ENCODE results near the gene OTUD1.

The OTUD1 gene

GRCh38 chr10:23419655-23420329 is 19.1 kb upstream of the OTUD1 start:
- no peaks in the 10 kb centered on the region for H3K27me3 ChIP-seq (replicated peaks; ENCODE audit: control insufficient read depth, insufficient read depth, low read length, poor library complexity, severe bottlenecking)

DNA sequence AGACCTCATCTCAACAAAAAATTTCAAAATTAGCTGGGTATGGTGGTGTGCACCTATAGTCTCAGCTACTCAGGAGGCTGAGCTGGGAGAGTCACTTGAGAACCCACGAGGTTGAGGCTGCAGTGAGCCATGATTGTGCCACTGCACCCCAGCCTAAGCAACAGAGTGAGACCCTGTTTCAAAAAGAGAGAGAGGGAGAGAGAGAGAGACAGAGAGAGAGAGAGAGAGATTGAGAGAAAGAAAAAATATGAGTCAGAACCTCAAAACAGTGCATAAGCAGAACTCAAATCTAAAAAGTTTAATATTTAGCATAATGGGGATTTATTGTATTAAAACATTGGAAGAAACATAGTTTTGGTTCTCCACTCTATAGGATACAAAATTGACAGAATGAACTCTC is 17.5 kb upstream of the OTUD1 start:
- H3K27ac ChIP-seq (ENCODE audit: insufficient read depth, low read length, poor library complexity, severe bottlenecking), result no peak overlapping the region
- no peaks in the 10 kb centered on the region for H3K27me3 ChIP-seq (replicated peaks; ENCODE audit: control insufficient read depth, insufficient read depth, low read length, poor library complexity, severe bottlenecking)
- no peaks in the 10 kb centered on the region for H3K4me1 ChIP-seq (ENCODE audit: control insufficient read depth, insufficient read depth, low read length, poor library complexity, severe bottlenecking)
- H3K9me3 ChIP-seq (ENCODE audit: control insufficient read depth, low read length), result no peaks in the 10 kb centered on the region
- H3K4me3 ChIP-seq (ENCODE audit: insufficient read depth, low read depth, low read length, poor library complexity, severe bottlenecking), result no peak overlapping the region
- DNase-seq, result no peak
- H3K36me3 ChIP-seq (ENCODE audit: control insufficient read depth, insufficient read depth, low read length), result no peaks in the 10 kb centered on the region

More at GRCh38 chr10:23419655-23420329, 19.1 kb upstream of the OTUD1 start:
- no peak for DNase-seq
- Histone ChIP-seq H3K9me3 (ENCODE audit: control insufficient read depth, low read length) (no peaks in the 10 kb centered on the region), H3K27ac (ENCODE audit: insufficient read depth, low read length, poor library complexity, severe bottlenecking) (no peak overlapping the region), H3K4me1 (ENCODE audit: control insufficient read depth, insufficient read depth, low read length, poor library complexity, severe bottlenecking) (no peaks in the 10 kb centered on the region), H3K36me3 (ENCODE audit: control insufficient read depth, insufficient read depth, low read length) (no peaks in the 10 kb centered on the region), H3K4me3 (ENCODE audit: insufficient read depth, low read depth, low read length, poor library complexity, severe bottlenecking) (no peak overlapping the region)

GRCh38 chr10:23422003-23422411 is 16.9 kb upstream of the OTUD1 start:
- DNase-seq, result no peak
- H3K27me3 ChIP-seq (replicated peaks; ENCODE audit: control insufficient read depth, insufficient read depth, low read length, poor library complexity, severe bottlenecking), result no peaks in the 10 kb centered on the region

GRCh38 chr10:23432166-23432565 is 6.7 kb upstream of the OTUD1 start:
- Histone ChIP-seq H3K4me3 (ENCODE audit: insufficient read depth, low read depth, low read length, poor library complexity, severe bottlenecking) (no peak overlapping the region), H3K9me3 (ENCODE audit: control insufficient read depth, low read length) (no peaks in the 10 kb centered on the region), H3K27ac (ENCODE audit: insufficient read depth, low read length, poor library complexity, severe bottlenecking) (no peak overlapping the region), H3K27me3 (replicated peaks; ENCODE audit: control insufficient read depth, insufficient read depth, low read length, poor library complexity, severe bottlenecking) (no peaks in the 10 kb centered on the region), H3K4me1 (ENCODE audit: control insufficient read depth, insufficient read depth, low read length, poor library complexity, severe bottlenecking) (no peaks in the 10 kb centered on the region), H3K36me3 (ENCODE audit: control insufficient read depth, insufficient read depth, low read length) (no peaks in the 10 kb centered on the region)
- DNase-seq, result no peak

More at GRCh38 chr10:23422003-23422411, 16.9 kb upstream of the OTUD1 start:
- Histone ChIP-seq H3K4me1 (ENCODE audit: control insufficient read depth, insufficient read depth, low read length, poor library complexity, severe bottlenecking) (no peaks in the 10 kb centered on the region), H3K4me3 (ENCODE audit: insufficient read depth, low read depth, low read length, poor library complexity, severe bottlenecking) (no peak overlapping the region), H3K27ac (ENCODE audit: insufficient read depth, low read length, poor library complexity, severe bottlenecking) (no peak overlapping the region), H3K9me3 (ENCODE audit: control insufficient read depth, low read length) (no peaks in the 10 kb centered on the region), H3K36me3 (ENCODE audit: control insufficient read depth, insufficient read depth, low read length) (no peaks in the 10 kb centered on the region)

DNA sequence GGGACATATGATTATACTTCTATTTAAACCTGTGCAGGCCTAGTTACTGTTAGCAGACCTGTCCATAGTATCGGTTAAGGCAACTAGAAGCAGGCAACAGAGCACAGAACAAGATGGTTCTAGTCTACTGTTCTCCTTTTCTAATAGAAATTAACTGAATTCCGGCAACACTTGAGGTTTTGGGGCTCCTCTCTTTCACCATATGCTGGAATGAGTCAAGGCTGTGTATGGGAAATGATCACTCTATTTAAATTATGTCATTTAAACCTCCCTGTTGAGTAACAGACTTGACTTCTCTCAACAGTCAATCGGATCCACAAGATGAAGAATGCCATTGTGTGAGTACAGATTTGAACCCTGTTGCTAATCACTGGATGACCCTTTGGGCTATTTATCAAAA is 6.2 kb upstream of the OTUD1 start:
- no peaks in the 10 kb centered on the region for H3K27me3 ChIP-seq (replicated peaks; ENCODE audit: control insufficient read depth, insufficient read depth, low read length, poor library complexity, severe bottlenecking)
- no peaks in the 10 kb centered on the region for H3K36me3 ChIP-seq (ENCODE audit: control insufficient read depth, insufficient read depth, low read length)
- H3K27ac ChIP-seq (ENCODE audit: insufficient read depth, low read length, poor library complexity, severe bottlenecking), result no peak overlapping the region
- no peaks in the 10 kb centered on the region for H3K9me3 ChIP-seq (ENCODE audit: control insufficient read depth, low read length)
- no peak overlapping the region for H3K4me3 ChIP-seq (ENCODE audit: insufficient read depth, low read depth, low read length, poor library complexity, severe bottlenecking)
- DNase-seq, result no peak
- no peaks in the 10 kb centered on the region for H3K4me1 ChIP-seq (ENCODE audit: control insufficient read depth, insufficient read depth, low read length, poor library complexity, severe bottlenecking)

DNA sequence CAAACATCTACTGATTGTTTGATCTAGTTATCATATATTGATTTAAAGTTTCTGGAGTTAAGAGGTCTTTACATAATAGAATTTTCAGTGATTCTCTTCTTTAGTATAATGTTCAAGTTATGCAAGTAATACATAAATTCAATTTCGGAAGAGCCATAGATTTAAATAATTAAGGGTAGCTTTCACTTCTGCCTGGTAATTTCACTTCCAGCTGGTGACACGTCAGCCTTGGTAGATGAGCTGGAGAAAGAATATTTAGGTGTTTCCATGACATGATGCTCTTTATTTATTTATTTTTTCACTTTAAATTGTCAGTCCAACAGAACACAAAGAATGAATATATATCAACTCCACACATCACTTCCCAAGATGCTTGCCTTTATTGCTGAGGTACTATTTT is 5.2 kb upstream of the OTUD1 start:
- H3K4me3 ChIP-seq (ENCODE audit: insufficient read depth, low read depth, low read length, poor library complexity, severe bottlenecking), result no peak overlapping the region
- no peak overlapping the region for H3K27ac ChIP-seq (ENCODE audit: insufficient read depth, low read length, poor library complexity, severe bottlenecking)
- H3K27me3 ChIP-seq (replicated peaks; ENCODE audit: control insufficient read depth, insufficient read depth, low read length, poor library complexity, severe bottlenecking), result no peaks in the 10 kb centered on the region
- H3K9me3 ChIP-seq (ENCODE audit: control insufficient read depth, low read length), result no peaks in the 10 kb centered on the region
- H3K36me3 ChIP-seq (ENCODE audit: control insufficient read depth, insufficient read depth, low read length), result no peaks in the 10 kb centered on the region
- no peak for DNase-seq
- H3K4me1 ChIP-seq (ENCODE audit: control insufficient read depth, insufficient read depth, low read length, poor library complexity, severe bottlenecking), result peaks cover 3% of the 10 kb centered on the region

DNA sequence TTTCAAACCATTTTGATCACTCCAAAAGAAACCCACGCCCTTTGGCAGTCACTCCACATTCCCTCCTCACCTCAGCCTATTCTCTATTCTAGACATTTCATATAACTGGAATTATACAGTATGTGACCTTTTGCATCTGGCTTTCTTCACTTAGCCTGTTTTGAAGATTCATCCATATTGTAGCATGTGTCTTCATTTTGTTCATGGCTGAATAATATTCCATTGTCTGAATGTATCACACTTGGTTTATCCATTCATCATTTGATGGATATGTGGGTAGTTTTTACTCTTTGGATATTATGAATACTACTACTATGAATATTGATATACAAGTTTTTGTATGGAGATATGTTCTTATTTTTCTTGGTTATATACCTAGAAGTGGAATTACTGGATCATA is 3.5 kb upstream of the OTUD1 start:
- Histone ChIP-seq H3K9me3 (ENCODE audit: control insufficient read depth, low read length) (no peaks in the 10 kb centered on the region), H3K27ac (ENCODE audit: insufficient read depth, low read length, poor library complexity, severe bottlenecking) (no peak overlapping the region)
- DNase-seq, result no peak

GRCh38 chr10:23436983-23437382 is 1.9 kb upstream of the OTUD1 start:
- Histone ChIP-seq H3K27me3 (replicated peaks; ENCODE audit: control insufficient read depth, insufficient read depth, low read length, poor library complexity, severe bottlenecking) (no peaks in the 10 kb centered on the region), H3K36me3 (ENCODE audit: control insufficient read depth, insufficient read depth, low read length) (no peaks in the 10 kb centered on the region), H3K27ac (ENCODE audit: insufficient read depth, low read length, poor library complexity, severe bottlenecking) (no peak overlapping the region), H3K4me1 (ENCODE audit: control insufficient read depth, insufficient read depth, low read length, poor library complexity, severe bottlenecking) (peaks cover 10% of the 10 kb centered on the region), H3K9me3 (ENCODE audit: control insufficient read depth, low read length) (no peaks in the 10 kb centered on the region), H3K4me3 (ENCODE audit: insufficient read depth, low read depth, low read length, poor library complexity, severe bottlenecking) (no peak overlapping the region)
- no peak for DNase-seq

More for the DNA sequence above, 3.5 kb upstream of the OTUD1 start:
- Histone ChIP-seq H3K4me1 (ENCODE audit: control insufficient read depth, insufficient read depth, low read length, poor library complexity, severe bottlenecking) (peaks cover 5% of the 10 kb centered on the region), H3K36me3 (ENCODE audit: control insufficient read depth, insufficient read depth, low read length) (no peaks in the 10 kb centered on the region), H3K4me3 (ENCODE audit: insufficient read depth, low read depth, low read length, poor library complexity, severe bottlenecking) (no peak overlapping the region), H3K27me3 (replicated peaks; ENCODE audit: control insufficient read depth, insufficient read depth, low read length, poor library complexity, severe bottlenecking) (no peaks in the 10 kb centered on the region)

DNA sequence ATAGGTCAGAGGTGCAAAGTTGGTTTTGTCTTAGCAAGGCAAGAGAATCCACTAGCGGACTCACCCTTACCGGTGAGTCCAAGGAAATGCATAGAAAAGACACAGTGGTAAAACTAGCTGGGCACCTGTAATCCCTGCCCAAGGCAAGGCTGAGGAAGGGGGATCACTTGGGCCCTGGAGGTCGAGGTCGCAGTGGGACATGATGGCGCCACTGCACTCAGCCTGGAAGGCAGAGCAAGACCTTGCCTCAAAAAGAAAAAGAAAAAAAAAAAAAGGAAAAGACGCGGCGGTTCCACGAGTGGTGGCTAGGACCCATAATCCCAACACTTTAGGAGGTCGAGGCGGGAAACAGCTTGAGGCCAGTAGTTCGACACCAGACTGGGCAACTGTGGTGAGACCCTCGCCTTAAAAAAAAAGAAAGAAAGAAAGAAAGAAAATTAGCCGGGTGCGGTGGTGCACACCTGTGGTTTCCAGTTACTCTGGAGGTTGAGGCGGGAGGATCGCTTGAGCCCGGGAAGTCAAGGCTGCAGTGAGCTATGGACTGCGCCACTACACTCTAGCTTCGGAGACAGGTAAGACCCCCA is 820 bp upstream of the OTUD1 start:
- Histone ChIP-seq H3K4me3 (ENCODE audit: insufficient read depth, low read depth, low read length, poor library complexity, severe bottlenecking) (peak overlapping the region; percentile 54), H3K4me1 (ENCODE audit: control insufficient read depth, insufficient read depth, low read length, poor library complexity, severe bottlenecking) (peaks cover 18% of the 10 kb centered on the region), H3K27me3 (replicated peaks; ENCODE audit: control insufficient read depth, insufficient read depth, low read length, poor library complexity, severe bottlenecking) (no peaks in the 10 kb centered on the region), H3K27ac (ENCODE audit: insufficient read depth, low read length, poor library complexity, severe bottlenecking) (peak overlapping the region; percentile 69), H3K9me3 (ENCODE audit: control insufficient read depth, low read length) (no peaks in the 10 kb centered on the region), H3K36me3 (ENCODE audit: control insufficient read depth, insufficient read depth, low read length) (no peaks in the 10 kb centered on the region)
- no peak for DNase-seq

DNA sequence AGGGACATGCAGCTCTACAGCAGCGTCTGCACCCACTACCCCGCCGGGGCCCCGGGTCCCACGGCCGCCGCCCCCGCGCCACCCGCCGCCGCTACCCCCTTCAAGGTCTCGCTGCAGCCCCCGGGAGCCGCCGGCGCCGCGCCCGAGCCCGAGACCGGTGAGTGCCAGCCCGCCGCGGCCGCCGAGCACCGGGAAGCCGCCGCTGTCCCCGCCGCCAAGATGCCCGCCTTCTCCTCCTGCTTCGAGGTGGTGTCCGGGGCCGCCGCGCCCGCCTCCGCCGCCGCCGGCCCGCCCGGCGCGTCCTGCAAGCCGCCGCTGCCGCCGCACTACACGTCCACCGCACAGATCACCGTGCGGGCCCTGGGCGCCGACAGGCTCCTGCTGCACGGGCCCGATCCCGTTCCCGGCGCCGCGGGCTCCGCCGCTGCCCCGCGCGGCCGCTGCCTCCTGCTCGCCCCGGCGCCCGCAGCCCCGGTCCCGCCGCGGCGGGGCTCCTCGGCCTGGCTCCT is 631 bp downstream of the OTUD1 start:
- H3K27me3 ChIP-seq (replicated peaks; ENCODE audit: control insufficient read depth, insufficient read depth, low read length, poor library complexity, severe bottlenecking), result no peaks in the 10 kb centered on the region
- no peaks in the 10 kb centered on the region for H3K36me3 ChIP-seq (ENCODE audit: control insufficient read depth, insufficient read depth, low read length)
- DNase-seq, result peak in 1 of 3 donors; percentile 10
- H3K27ac ChIP-seq (ENCODE audit: insufficient read depth, low read length, poor library complexity, severe bottlenecking), result peak overlapping the region; percentile 75
- no peaks in the 10 kb centered on the region for H3K9me3 ChIP-seq (ENCODE audit: control insufficient read depth, low read length)
- peak overlapping the region; percentile 92 for H3K4me3 ChIP-seq (ENCODE audit: insufficient read depth, low read depth, low read length, poor library complexity, severe bottlenecking)
- peaks cover 18% of the 10 kb centered on the region for H3K4me1 ChIP-seq (ENCODE audit: control insufficient read depth, insufficient read depth, low read length, poor library complexity, severe bottlenecking)
